Measurements from ENCODE around the gene CBY3. TPM values are rescaled to one million over a fixed set of nuclear protein-coding genes. Genes with fewer than 3 reads are reported as not detected.

The CBY3 gene
- total and polyA plus RNA-seq, 2 of the 4 experiments (the other 2 are of a cell fraction) = 0.18 TPM; not detected in 1

Small RNA genes within 50 kb of the gene (microRNA-seq; reads per million reads assigned to microRNA genes)
- not detected for gene RF00017 (ENCODE audit: insufficient read depth, insufficient read length)

Small RNA genes within 50 kb of the gene (small RNA-seq; reads per million reads assigned to genes)
- 0 reads per million in 5 experiments for gene RF00017

Other genes with a start within 250 kb of the CBY3 start
- 19.5 and 27.8 TPM in 2 replicates for gene RUFY1, start 130.5 kb downstream of the CBY3 start, total RNA-seq (2012; rRNA removed)
- 21.4 and 21.8 TPM in 2 replicates for gene RUFY1, start 130.5 kb downstream of the CBY3 start, polyA plus RNA-seq (2012; rRNA removed)
- gene HNRNPH1, start 57.4 kb downstream of the CBY3 start, total RNA-seq (2012; rRNA removed) = 300 and 735 TPM in 2 replicates
- 230 and 288 TPM in 2 replicates for gene HNRNPH1, start 57.4 kb downstream of the CBY3 start, polyA plus RNA-seq (2012; rRNA removed)
- gene CANX, start 17.9 kb upstream of the CBY3 start, total RNA-seq (2012; rRNA removed) = 345 and 552 TPM in 2 replicates
- gene CANX, start 17.9 kb upstream of the CBY3 start, polyA plus RNA-seq (2012; rRNA removed) = 216 and 233 TPM in 2 replicates
- gene MAML1, start 51.8 kb upstream of the CBY3 start, total RNA-seq (2012; rRNA removed) = 4.7 TPM in 2 replicates
- gene MAML1, start 51.8 kb upstream of the CBY3 start, polyA plus RNA-seq (2012; rRNA removed) = 10.2 and 20.4 TPM in 2 replicates
- not detected in 2 replicates for gene LTC4S, start 113.0 kb upstream of the CBY3 start, total RNA-seq (2012; rRNA removed)
- 0.72 and 1.9 TPM in 2 replicates for gene LTC4S, start 113.0 kb upstream of the CBY3 start, polyA plus RNA-seq (2012; rRNA removed)
- 53.9 and 73.7 TPM in 2 replicates for gene MGAT4B, start 125.8 kb upstream of the CBY3 start, total RNA-seq (2012; rRNA removed)
- 155 and 164 TPM in 2 replicates for gene MGAT4B, start 125.8 kb upstream of the CBY3 start, polyA plus RNA-seq (2012; rRNA removed)
- 168 and 184 TPM in 2 replicates for gene SQSTM1, start 139.9 kb upstream of the CBY3 start, total RNA-seq (2012; rRNA removed)
- 152 and 201 TPM in 2 replicates for gene SQSTM1, start 139.9 kb upstream of the CBY3 start, polyA plus RNA-seq (2012; rRNA removed)
- 6.6 and 7.2 TPM in 2 replicates for gene MRNIP, start 177.8 kb upstream of the CBY3 start, total RNA-seq (2012; rRNA removed)
- 20.3 and 24.7 TPM in 2 replicates for gene MRNIP, start 177.8 kb upstream of the CBY3 start, polyA plus RNA-seq (2012; rRNA removed)
- 18.3 and 58.6 TPM in 2 replicates for gene TBC1D9B, start 226.9 kb upstream of the CBY3 start, total RNA-seq (2012; rRNA removed)
- 78.1 and 83.8 TPM in 2 replicates for gene TBC1D9B, start 226.9 kb upstream of the CBY3 start, polyA plus RNA-seq (2012; rRNA removed)